GM21526 (cell line): ENCODE results near the gene ZNF462.
"Not testable (repeated sequence)": the region's sequence is repeated elsewhere in the genome, so short reads cannot be mapped to it uniquely, and the experiment has no call there.

Experiments
- ATAC-seq: cut with Tn5 transposase; IDR thresholded peaks from one replicate; pipeline ENCODE4 v1.9.1; 2021; ENCODE audit warnings: moderate library complexity; ENCODE audit not compliant: unreplicated experiment, low FRiP score

ZNF462 gene

DNA sequence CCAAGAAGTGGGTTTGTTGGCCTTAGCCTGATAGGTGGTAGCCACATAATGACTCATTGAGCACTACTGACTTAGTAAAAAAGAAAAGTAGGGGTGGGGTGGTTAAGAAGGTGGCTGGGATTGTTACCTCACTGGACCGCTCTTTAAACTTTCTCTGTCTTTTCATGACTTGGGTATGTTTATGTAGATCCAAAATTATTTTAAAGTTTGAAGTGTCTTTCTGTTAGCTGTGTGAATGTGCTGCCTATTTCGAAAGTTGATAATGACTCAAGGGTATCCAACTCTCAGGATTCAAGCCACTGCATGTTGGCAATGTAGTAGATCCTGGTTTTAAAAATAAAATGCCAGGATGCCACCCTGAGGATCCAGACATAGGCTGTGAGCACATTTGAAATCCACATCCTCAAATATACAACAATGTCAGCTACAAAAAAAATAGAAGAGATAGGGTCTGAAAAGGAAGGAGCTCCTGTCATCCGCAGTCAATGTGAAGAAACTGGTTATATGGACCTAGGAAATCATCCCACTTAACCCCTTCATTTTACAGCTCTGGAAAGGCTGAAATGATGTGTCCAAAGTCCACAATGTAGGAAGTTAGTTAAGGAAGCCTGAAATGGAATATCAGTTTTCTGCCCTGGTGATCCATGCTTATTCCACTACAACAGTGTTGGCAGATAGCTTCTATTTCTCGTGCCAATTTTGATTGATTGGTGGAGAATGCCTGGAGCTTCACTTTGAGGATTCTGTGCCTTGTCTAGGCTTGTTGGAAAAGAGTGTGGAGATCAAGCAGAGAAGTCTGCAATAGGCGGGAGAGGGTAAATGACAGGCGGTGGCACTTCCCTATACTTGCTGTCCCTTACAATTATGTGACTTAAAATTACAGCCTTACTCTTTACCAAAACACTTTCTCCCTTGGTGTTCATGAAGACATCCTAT lies 23.4 kb downstream of the ZNF462 start:
- ATAC-seq = no peak

DNA sequence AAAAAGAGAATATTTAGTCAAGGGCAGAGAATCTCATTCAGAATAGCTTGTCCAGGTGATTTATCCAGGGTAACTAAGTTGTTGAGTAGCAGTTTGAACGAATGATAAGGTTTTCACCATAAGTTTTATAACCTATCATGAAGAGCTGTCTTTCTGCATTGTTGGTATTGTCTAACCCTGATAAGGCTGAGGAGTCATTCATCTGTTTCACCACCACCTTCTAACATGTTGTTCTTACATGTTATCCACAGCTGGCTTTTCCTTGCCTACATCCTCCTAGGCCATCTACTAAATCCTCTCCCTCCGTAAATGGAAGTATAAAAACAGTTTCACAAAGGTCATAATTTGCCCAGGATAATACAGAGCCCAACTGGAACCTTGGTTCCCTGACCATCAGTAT lies 24.1 kb downstream of the ZNF462 start:
- ATAC-seq = no peak

DNA sequence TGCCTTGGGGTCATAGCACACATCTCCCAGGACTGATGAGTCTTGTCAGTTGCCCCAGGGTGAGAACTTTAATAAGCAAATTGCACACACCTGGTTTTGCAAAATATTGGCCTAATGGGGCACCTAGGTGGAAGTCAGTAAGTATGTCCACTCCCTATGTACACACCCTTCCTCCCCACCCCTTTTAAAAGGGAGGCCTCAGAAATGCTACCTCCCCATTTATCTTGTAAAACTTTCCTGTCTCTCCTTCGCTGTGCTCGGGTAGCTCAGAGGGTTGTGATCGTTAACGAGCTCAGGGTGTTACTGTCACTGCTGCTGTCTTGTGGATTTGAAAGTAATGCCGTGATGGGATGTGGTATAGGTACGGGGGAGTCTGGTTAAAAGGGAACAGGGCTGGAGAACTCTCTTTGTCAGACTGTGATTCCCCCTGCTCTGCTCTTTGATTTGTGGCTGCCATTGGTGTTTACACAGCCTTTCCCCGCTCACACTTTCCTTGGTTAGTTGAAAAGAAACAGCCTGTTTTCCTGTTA lies 26.2 kb downstream of the ZNF462 start:
- ATAC-seq = no peak

DNA sequence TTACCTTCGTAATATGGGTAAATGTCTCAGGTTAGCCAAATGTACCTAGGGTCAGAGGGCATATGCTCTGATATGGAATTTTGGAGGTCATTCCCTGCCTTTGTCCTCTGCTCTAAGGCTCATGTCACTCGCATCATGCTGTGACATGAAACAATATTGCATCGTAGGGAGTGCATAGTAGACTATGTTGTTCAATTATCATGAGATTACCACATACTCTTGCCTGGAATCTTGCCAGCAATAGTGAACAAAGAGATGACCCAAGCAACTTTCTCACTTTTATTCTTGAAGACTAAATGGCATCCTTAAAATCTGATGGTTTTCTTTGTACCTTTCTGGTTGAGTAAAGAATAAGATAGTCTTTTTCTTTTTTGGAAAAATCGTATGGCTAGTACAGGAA lies 27.6 kb downstream of the ZNF462 start:
- ATAC-seq = no peak

DNA sequence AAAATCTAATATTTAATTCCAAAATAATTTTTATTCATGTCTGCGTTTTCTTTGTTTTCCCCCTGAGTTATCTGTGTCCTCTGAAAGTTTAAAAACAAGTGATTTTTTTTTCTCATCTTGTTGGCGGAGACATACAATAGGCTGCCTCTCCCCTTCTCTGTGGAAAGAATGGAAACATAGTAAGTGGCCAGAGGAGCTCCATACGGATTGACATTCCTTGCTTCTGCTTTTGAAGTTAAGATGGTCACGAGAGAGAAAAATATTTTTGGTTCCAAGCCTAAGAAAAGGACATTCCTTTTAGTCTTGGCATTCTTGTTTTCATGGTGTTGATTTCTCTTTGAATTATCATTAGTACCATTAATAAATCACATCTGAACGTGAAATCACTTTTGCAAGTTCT lies 28.3 kb downstream of the ZNF462 start:
- ATAC-seq = no peak

DNA sequence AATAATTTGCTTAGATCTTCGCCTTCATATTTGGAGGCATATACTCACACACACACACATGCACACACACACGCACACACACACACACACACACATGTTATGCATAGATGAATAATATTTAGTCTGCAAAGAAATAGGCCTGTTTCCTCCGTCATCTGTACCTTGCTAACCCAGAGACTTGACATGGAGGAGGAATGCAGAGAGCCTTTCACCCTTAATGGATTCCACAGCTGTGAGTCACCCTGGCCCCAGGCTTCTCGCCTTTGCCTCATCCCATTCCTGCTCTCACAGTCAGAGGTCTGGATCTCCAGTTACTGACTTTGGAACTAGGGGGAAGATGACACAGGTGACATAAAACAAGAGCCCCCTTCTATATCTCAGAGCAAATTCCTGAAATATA lies 29.7 kb downstream of the ZNF462 start:
- no peak for ATAC-seq

DNA sequence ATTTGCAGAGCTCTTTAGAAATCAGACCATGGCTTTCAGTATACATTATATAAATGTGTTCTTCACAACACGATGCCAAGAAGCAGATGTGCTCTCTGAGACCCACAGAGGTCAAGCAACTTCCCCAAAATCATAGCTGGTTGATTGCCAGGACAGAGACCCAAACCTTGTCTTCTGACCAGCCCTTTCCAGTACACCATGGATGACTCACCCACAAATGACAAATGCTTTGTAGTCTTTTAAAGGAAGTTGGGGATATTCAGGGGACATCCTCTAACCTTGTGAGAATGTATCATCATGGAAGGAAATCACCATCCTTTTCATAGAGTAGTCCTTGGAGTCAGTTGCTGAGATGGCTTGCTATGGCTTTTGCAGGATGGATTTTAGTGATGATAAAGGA lies 30.1 kb downstream of the ZNF462 start:
- no peak for ATAC-seq

DNA sequence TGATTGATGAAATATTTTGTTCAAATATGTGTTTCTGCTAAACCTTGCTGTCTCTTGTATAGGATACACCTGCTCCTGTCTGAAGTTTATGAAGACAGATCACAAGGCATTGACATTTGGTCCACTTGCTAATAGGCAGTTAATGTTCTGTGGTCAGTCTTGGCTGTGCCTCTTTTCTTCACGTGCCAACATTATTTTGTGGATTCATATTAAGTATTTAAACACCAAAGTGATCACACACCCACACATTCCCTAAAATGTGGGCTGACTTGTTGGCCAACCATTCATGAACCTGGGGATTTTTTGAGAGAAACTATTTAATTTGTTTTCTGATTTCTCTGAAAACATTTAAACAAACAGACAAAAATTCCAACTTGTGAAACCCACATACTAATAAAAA lies 33.7 kb downstream of the ZNF462 start:
- no peak for ATAC-seq

DNA sequence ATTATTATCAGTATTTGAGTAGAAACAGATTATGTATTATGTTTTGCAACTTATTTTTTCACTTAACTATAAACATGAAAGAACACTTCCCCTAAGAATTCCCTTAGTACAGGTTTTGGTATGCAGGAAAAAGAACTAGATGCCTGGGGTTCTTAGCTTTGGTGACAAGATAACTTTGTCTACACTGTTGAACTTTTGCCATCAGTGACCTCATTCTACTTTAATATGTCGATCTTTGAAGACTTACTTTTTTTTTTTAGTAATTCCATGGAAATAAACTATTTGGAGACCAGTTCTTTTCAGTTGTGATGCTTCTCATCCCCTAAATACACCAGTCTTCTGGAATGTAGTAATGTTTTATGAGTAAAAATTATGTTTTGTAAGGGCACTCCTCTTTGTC lies 34.3 kb downstream of the ZNF462 start:
- ATAC-seq = no peak

DNA sequence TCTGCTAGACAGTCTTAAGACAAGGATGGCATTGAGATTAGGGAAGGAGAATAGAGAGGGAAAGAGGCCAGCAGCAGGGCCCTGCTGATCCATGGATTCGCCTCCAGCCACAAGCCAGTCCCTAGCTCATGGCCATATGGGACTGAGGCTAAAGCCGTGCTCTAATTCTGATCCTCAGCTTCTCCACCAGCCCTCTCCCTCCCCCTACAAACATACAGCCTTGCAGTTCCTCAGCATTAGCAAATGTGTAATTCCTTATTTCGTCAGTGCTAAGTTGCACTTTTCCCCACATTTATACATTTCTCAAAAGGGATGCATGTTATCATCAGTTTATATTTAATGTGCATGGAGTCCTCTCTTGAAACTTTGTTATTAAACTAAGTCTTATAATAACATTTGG lies 34.8 kb downstream of the ZNF462 start:
- no peak for ATAC-seq

DNA sequence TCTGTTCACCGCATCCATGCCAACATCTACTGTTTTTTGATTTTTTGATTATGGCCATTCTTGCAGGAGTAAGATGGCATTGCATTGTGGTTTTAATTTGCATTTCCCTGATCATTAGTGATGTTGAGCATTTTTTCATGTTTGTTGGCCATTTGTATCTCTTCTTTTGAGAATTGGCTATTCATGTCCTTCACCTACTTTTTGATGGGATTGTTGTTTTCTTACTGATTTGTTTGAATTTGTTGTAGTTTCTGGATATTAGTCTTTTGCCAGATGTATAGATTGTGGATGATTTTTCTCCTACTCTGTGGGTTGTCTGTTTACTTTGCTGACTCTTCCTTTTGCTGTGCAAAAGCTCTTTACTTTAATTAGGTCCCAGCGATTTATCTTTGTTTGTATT lies 37.6 kb downstream of the ZNF462 start:
- ATAC-seq = not testable (repeated sequence)

DNA sequence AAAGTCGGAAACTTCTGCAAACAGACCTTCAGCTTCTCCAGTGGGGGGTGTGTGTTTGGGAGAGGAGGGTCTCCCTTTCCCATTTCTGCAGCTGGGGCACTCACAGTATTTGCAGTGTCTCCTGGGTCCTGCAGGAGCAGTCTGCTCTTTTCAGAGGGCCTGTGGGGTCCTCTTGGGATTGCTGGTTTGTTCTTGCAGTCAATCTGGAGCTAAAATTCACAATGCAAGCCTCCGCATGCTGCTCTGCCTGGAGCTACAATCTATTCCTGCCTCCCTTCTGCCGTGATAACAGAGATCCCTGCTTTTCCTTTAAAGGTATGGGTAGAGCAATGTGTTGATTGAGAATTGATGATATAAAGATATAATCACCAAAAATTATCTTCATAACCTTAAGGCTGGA lies 43.2 kb downstream of the ZNF462 start:
- ATAC-seq = no peak

DNA sequence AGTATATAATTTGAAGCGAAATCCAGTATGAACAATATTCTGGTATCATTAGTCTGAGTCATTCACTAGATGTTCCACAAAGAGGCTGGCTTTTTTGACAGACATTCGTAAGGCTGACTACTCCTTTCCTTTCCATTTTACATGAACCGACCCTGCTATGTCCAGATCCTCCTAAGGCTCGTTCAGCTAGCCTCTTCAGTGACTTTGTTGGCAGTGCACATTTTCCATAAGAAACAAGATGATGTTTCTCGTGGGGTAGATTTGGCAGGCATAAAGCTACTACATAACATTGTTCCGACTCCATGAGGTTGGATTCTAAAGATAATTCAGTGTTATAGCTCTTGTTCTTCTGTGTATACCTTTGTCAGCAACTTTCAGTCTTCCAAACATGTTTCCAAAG lies 49.0 kb downstream of the ZNF462 start:
- ATAC-seq = no peak

DNA sequence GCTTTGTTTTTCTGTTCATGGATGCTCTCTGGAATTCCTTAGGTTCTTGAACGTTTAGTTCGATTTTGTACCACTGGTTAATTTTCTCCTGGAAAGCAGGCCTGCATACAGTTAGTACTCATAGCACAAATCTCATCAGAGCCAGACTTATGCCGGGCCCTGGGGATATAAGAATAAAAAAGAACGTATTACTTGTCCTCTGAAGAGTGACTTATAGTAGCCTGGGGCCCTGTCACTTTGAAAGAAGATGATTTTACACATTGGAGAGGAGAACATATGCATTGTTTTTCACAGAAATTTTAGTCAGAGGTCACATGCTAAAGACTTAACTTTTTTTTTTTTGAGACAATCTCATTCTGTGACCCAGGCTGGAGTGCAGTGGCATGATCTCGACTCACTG lies 50.3 kb downstream of the ZNF462 start:
- ATAC-seq = no peak

DNA sequence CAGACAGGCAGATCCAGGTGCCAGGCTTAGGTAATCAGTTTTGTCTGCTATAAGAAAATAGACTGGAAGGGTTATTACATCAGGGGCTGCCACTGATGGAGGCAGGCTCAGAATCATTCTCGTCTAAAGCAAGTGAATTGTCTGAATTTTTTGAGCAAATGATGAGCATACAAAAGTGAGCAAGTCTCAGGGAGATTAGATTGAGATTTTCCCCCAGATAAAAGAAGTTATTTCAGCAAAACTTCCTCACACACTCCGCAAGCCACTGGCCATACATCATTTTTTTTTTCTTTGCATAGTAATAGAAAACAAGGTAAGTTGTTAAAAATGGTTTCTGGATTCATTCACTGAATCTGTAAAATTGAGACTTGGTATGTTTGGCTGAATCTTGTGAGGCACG lies 52.9 kb downstream of the ZNF462 start:
- no peak for ATAC-seq

DNA sequence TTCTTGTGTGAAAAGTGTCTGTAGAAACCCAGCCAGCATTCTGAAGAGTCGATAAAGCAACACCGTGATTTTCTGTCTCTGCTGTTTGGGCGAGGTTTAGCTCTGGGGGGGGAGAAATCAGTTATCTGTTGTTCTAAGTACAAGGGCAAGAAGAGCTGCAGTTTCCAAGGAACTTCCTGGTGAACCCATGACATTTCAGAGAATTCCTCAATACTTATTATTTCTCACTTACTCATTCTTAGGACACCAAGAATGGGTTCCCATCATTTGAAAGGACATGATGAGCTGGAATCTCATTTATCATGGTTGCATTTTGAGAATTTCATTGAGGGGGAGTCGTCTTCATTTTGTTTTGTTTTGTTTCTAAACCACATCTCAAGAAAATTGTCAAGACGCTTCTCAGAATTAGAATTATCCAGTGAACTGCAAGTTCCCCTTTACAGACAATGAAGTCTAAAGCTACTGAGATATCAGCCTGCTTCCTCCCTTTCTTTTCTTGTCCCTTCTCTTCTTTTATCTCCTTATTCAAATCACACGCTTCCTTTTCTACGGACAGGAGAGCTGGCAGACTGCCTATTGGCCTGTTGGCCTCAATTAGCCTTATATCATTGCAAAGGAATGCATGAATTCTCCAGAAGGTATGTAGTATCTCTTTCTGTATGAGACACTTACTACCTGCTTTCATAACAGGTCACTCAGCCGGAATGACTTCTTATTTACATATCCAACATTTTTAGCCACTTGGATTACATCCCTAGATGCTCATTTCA lies 53.7 kb downstream of the ZNF462 start:
- ATAC-seq = no peak

DNA sequence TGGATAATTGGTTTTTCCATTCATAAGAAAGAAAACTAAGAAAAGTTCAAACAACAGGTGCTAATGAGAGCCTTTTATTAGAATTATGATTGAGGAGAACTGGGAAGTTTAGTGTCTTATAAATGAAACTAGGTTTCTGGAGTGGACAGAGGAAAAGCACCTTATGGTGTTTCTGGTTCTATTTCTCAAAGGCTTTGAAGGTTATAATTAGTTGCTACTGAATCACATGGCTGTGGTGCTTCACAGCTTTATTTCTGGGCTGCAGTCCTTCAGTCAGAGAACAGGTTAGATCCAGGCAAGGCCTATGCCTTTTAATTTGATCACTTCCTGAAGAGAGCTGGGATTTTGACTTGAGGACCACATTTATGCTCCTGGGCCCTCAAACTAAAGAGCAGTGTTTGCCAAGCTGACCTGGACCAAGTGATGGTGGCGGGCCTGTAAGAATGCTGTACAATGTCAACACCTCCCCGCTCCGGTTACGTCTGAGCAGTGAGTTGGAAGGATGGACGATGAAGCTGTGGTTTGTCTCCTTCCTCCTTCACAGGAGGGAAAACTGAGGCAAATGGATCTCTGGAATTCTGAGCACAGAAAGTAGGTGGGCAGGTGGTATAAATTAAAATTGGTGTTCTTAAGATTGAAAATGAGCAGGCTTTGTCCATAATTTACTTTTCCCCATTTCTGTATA lies 56.0 kb downstream of the ZNF462 start:
- ATAC-seq = no peak

DNA sequence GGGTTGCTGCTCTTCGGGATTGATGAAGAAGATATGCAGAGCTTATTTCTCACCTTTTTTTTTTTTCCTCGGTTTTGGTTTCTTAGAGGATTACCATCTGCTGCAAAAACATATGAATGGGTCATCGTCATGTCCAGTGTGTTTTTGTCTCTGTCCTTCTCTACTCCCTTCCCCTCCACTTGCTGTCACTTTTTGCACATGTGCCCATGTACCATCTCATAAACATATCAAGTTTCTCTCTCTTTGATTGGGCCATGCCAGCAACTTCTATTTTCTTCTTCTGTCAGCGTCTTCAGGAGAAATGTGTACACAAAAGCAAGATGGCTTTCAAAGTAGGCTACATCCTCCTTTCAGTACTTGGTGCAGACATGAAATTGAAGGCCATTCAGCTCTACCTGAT lies 57.1 kb downstream of the ZNF462 start:
- no peak for ATAC-seq

DNA sequence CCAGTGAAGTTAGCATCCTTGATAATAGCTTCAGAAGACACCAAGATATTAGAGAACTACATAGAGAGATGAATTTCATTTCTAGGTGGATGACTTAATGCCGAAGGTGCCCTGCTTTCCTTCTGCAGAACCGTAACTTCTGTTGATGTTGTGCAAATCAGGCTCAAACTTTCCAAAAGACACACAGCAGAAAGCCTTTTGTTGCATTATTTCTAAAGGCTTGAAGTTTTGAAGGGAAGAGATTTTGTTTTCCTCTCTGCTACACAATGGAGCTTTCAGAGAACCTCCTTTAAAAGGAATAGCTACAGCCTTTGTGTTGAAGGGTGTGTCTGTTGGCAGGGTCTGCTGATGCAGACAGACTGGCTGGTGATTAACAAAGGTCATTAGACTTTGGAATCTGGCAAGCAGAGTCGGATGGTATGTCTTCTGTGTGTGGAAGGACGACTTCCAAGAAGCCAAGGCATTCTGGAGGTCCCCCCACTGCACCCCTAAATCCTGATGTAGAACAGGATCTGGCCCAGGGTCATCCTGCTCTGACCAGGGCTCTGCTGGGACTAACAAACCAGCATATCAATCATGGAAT lies 57.8 kb downstream of the ZNF462 start:
- no peak for ATAC-seq

DNA sequence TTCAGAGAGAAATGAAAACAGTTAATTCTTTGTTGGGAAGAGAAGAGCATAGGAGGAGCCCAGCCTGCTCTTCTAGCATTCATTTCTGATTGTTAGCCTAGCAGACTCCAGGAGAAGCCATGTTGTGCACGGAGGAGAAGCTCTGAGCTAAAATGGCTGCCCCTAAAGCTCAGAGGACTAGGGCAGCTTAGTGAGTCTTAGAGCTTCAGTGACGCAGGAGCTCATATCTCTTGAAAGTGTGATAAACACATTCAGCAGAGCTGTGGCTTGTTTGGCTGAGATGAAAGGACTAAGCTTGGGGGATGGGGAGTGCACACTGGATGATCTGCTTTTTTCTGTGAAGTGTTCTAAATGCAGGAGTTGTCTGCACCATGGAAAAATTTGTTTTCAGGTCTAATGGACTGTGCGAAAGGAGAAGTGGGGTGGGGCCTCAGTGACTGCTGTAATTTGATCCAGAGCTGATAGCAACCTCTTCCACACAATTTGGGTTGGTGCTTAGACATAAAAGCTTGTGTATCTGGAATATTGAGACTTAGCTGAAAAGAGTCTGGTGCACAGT lies 58.5 kb downstream of the ZNF462 start:
- no peak for ATAC-seq
